NCI-H524 (cell line): ENCODE measurements around the gene CHTOP.
"Not testable (repeated sequence)": the region's sequence is repeated elsewhere in the genome, so short reads cannot be mapped to it uniquely, and the experiment has no call there.

Source experiments
- DNase-seq, 2 experiments: peaks; one replicate each; lab custom pipeline; 2025; lab: John Stamatoyannopoulos, UW

The CHTOP gene

DNA sequence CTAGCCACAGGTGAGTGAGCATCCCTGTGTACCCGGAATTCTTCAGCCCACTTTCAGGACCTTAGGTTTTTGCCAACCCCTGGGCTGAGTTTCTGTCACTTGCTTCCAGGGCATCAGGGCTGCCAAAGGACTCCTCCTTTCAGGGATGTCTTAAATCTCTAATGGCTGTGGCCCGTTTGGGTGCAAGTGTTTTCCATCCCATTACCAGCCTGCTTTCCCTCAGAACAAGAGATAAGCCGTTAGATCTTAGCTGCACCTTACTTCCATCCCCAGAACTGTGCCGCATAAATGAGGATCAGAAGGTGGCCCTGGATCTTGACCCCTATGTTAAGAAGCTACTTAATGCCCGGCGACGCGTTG is 25.3 kb downstream of the CHTOP start:
- DNase-seq: no peak

DNA sequence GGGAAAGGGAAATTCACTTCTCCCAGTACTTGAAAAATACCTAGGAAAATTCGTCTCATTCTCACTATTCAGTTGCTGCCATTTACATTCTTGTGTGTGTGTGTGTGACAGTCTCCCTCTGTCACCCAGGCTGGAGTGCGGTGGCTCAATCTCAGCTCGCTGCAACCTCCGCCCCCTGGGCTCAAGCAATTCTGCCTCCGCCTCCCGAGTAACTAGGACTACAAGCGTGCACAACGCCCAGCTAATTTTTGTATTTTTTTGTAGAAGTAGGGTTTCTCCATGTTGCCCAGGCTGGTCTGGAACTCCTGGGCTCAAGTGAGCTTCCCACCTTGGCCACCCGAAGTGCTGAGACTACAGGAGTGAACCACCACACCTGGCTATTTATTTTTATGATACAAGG is 25.8 kb downstream of the CHTOP start:
- DNase-seq: no peak

DNA sequence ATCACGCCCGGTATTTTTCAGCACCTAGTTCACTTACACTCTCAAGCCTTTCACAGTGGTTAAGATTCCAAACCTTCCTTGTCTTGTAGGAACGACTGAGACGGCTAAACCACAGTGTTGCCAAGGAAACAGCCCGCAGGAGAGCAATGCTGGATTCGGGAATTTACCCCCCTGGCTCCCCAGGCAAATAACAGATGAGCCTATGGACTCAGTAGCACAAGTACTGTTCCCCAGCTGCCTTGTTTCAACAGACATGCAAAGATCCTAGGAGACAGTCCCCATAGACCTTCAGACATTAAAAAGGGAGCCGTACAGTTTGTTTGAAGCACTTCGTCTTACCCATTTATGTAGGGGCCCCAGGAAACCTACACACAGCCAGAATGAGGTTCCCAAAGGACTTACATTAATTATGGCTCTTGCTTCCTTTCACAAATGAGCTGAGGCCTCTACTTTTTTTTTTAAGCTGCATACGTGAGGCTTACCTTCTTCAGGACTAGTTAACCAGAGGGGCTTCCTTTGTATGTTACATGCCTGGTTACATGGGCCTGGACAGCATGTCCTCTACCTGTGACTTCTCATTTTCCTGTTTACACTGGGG is 27.3 kb downstream of the CHTOP start:
- peak in 1 of 2 experiments; percentile 12 for DNase-seq

DNA sequence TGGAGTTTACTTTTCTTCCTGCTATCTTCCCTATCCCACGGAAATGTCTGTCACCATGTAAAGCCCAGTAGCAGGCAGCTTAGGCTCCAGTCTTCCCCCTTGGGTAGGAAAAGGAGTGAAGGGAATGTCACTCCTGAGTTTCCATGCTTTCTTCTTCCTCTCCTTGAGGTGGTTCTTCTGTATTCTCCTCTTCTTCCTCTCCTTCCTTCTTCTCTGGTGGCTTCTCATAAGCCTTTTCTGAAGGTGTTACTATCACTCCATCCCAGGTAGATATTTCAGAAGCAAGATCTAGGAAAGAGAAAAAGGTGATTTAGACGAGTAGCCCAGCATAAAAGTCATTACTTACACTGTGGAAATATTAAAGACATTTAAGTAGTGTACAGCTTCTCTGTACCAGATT is 28.4 kb downstream of the CHTOP start:
- DNase-seq: no peak

DNA sequence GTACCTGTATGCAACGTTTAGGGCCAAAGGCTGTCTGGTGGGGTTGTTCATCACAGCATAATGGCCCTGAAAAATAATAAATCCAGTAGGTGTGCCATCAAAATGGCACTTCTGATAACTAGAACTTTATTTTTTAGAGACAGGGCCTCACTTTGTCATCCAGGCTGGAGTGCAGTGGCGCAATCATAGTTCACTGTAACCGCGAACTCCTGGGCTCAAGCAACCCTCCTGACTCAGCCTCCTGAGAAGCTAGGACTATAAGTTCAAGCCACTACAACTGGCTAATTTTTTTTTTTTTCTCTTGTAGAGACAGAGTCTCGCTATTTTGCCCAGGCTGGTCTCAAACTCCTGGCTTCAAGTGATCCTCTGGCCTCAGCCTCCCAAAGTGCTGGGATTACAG is 29.3 kb downstream of the CHTOP start:
- DNase-seq: no peak

DNA sequence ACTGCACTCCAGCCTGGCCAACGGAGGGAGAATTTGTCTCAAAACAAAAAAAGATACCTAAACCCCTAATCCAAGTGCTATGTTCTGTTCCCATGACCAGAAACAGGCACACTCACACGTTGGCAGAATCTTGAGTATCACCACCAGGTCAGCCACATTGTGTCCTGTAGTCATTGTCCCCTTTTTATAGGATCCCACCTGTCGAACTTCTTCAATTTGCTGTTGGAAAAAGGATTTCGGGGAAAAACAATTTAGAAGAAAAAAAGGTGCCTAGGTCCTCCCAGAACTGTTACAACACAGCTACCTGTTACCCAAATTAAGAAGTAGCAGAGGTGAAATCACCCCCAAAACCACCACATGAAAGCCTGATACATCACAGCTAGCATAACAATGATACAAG is 33.6 kb downstream of the CHTOP start:
- DNase-seq: no peak

DNA sequence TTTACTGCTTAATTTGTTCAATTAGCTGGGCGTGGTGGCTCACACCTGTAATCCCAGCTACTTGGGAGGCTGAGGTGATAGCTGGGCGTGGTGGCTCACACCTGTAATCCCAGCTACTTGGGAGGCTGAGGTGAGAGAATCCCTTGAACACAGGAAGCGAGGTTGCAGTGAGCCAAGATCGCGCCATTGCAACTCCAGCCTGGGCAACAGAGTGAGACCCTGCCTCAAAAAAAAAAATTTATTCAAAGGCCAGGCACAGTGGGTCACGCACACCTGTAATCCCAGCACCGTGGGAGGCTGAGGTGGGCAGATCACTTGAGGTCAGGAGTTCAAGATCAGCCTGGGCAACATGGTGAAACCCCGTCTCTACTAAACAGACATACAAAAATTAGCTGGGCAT is 34.8 kb downstream of the CHTOP start:
- DNase-seq: not testable (repeated sequence)

DNA sequence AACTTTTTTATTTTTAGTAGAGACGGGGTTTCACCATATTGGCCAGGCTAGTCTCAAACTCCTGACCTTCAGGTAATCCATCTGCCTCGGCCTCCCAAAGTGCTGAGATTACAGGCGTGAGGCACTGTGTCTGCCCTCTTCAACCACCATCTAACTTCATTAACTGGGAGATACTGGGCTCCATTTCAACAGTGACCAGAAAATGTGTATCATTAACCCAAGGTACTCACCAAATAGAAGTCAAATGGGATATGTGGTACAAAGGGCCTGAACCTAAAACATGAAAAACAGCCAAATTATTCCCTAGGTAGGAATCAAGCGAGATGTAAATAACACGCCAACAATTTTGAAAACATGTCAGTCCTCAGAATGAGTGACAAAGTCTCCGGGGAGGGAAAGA is 35.7 kb downstream of the CHTOP start:
- no peak for DNase-seq

DNA sequence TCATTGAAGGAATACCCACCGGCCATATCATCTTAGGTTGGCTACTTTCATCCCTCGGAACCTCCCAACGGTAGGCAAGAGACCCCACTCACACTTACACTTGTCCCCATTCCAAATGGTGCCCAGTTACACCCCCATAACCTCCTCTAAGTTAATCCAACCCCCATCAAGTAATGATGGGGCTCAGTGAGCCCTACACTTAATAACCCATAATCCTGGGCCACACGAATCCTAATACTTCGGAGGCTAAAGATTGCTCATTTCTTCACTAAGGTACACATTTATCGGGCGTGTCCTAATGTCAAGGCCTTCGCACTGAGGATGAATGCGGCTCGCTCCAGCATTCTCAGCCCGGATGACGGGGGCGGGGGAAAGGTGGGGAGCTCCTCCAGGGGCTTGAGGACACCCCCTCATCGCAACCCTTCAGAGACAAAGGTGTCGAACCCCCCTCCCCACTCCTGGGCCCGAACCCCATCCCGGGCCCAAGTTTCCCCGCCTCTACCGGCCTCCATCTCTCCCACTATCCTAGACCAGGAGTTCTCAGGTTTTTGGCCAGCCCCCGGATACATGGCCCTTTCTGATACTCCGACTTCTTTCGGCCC is 36.5 kb downstream of the CHTOP start:
- no peak for DNase-seq

DNA sequence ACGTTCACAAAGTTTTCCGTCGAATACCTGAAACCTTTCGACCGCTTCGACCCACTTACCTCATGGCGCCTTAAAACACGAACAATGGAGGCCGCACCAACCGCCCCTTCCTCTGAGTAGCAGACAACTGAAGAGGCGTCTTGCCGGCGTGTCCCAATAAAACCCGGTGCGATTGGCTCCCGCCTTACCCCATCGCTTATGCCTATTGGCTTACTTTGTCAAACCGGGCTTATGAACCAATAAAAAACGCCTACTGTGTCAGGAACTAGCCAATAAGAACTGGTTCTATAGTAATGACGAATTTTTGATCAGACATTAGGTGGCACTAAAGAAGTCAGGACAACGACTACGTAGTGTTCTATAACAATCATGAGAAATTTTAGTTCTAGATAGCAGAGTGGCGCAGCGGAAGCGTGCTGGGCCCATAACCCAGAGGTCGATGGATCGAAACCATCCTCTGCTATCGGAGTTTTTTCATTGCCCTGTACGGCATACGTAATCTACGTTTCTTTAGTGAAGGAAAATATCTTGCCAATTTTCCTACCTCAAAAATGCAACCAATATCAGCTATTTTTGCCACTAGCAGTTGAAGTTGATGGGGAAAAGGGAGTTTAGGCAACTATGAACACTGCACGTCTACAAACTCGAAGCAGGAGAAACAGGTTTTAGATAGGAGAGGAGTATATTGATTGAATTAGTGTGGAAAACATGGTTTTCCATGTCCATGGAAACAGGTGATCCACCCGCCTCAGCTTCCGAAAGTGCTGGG is 37.2 kb downstream of the CHTOP start, which contains the start of gene ILF2:
TSS of gene ILF2 (minus strand) at position 135 of the 769 bp plus-strand sequence. CDS start at position 64, 71 bp downstream.
- peak; percentile 96 to 99 for DNase-seq

DNA sequence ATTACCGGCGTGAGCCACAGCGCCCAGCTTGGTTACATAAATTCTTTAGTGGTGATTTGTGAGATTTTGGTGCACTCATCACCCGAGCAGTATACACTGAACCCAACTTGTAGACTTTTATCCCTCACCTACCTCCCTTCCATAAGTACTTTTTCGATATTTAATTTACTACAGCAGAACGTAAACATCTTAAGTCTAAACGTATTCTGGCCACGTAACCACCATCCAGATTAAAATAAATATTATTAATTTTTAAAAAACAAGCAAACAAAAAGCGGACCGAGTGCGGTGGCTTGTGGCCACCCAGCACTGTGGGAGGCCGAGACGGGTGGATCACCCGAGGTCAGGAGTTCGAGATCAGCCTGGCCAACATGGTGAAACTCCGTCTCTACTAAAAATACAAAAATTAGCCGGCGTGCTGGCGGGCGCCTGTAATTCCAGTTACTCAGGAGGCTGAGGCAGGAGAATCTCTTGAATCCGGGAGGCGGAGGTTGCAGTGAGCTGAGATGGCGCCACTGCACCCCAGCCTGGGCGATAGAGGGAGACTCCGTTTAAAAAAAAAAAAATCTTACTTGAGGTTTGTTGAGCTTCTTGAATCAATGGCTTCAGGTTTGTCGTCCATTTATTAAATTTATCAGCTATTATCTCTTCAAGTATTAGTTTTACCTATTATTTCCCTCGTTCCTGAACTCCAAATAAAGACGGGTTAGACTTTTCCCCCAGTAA is 37.9 kb downstream of the CHTOP start:
- DNase-seq: peak in 1 of 2 experiments; percentile 39

DNA sequence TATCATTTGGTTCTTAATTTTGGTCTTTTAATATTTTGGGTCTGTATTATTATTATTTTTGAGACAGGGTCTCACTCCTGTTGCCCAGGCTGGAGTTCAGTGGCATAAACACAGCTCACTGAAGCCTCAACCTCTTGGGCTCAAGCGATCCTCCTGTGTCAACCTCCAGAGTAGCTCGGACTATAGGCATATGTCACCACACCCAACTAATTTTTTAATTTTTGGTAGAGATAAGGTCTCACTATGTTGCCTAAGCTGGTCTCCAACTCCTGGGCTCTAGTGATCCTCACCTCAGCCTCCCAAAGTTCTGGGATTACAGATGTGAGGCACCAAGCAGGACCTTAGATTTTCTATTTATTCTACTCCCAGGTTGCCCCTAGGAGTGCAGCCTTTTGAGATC is 39.6 kb downstream of the CHTOP start:
- DNase-seq: no peak

DNA sequence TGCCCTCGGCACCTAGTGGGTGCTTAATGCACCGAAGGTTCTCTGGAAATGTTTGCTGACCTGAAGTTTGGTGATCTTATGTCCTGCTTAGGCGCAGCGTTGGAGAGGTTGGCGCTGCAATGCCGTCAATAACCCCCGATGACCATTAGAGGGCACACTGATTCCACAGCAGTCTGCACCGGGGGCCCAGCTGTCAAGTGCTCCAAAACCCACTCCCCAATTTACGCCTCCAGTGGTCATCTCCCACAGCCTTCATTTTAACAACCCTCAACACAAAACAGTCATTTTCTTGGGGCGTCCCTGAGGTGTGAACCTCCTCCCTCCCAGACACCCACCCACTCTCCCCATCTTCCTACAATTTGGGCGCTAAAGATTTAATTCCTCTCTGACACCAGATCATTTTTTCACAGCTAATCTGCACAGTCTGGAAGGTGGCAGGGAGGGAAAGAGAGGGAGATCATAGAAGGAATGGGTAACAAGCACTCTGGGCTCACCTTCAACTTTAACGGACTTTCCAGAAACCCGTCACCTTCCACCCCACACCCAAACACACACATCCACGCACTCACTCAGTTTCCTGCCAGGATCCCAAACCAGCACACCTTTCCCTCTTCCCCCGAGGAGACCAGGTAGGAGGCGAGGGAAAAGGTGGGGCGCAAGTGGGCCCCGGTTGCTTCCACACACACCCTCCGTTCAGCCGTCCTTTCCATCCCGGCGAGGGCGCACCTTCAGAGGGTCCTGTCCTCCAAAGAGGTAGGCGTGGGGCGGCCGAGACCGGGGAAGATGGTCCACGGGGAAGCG is 44.1 kb downstream of the CHTOP start:
- peak in 1 of 2 experiments; percentile 46 for DNase-seq

DNA sequence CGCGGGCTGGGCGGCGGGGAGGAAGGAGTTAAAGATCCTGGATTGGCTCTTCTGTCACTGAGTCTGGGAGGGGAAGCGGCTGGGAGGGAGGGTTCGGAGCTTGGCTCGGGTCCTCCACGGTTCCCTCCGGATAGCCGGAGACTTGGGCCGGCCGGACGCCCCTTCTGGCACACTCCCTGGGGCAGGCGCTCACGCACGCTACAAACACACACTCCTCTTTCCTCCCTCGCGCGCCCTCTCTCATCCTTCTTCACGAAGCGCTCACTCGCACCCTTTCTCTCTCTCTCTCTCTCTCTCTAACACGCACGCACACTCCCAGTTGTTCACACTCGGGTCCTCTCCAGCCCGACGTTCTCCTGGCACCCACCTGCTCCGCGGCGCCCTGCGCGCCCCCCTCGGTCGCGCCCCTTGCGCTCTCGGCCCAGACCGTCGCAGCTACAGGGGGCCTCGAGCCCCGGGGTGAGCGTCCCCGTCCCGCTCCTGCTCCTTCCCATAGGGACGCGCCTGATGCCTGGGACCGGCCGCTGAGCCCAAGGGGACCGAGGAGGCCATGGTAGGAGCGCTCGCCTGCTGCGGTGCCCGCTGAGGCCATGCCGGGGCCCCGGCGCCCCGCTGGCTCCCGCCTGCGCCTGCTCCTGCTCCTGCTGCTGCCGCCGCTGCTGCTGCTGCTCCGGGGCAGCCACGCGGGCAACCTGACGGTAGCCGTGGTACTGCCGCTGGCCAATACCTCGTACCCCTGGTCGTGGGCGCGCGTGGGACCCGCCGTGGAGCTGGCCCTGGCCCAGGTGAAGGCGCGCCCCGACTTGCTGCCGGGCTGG is 44.9 kb downstream of the CHTOP start, which contains the start of gene NPR1:
TSS of gene NPR1 (plus strand) at position 170 of the 818 bp plus-strand sequence. CDS start at position 591, 421 bp downstream.
- DNase-seq: peak; percentile 13 to 21

DNA sequence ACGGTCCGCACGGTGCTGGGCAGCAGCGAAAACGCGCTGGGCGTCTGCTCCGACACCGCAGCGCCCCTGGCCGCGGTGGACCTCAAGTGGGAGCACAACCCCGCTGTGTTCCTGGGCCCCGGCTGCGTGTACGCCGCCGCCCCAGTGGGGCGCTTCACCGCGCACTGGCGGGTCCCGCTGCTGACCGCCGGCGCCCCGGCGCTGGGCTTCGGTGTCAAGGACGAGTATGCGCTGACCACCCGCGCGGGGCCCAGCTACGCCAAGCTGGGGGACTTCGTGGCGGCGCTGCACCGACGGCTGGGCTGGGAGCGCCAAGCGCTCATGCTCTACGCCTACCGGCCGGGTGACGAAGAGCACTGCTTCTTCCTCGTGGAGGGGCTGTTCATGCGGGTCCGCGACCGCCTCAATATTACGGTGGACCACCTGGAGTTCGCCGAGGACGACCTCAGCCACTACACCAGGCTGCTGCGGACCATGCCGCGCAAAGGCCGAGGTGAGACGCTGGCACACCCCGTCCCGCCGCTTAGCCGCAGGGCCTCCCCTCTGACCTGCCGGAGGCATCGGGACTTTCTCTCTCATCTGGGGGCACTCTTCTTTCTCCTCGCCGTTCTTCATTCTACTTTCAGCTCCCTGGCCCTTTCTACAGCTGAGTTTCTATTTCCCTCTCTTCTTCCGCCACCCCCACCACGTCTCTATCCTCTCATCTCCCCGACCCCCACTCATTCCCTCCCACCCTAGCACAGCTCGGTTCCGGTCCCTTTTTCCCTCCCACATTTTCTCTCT is 45.7 kb downstream of the CHTOP start:
- DNase-seq: peak in 1 of 2 experiments; percentile 21

DNA sequence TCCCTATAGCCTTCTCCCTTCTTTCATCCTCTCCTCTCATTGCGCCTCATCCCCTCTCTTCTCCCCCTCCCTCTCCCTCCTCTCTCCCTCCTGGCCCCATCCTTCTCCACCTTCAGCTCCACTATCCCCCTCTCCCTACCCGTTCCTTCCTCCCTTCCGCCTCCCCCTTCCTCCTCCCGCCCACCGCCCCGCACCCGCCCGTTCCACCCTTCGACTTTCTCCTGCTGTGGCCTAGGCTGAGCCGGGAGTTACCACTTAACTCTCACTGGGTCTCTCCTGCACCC is 46.2 kb downstream of the CHTOP start:
- no peak for DNase-seq

DNA sequence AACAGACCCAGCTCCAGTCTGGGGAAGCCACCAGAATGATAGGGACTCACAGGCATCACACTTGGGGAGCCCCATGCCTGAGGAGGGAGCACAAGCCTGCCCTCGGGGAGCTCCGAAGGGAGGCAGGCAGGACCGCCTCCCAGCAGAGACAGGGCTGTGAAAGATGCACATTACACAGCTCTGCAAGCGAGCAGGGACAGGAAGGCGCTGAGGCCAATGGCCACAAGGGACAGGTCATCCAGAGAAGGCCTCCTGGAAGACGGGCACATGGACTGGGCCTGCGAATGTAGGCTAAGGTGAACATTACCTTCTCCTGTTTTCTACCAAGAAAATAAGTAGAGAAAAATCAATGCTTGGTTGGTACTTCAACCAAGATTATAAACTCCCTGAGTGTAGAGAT is 48.9 kb downstream of the CHTOP start:
- DNase-seq: no peak

DNA sequence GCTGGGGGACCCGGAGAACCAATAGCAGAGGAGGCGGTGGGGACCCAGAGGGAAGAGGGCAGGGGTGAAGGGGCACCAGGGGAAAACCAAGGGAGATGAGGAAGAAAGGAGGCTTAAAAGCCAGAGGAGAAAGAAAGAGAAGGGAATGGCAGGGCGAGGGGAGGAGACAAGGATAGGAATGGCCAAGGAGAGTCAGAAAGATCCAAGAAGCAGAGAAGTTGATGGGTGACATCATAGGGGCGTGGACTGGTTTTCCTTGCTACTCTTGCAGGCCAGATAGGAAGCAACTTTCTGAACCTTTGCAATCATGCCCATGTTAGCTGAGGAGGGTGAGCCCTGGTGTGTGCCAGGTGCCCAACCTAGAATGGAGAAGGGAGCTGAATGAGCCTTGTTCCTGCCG is 50.0 kb downstream of the CHTOP start:
- no peak for DNase-seq

DNA sequence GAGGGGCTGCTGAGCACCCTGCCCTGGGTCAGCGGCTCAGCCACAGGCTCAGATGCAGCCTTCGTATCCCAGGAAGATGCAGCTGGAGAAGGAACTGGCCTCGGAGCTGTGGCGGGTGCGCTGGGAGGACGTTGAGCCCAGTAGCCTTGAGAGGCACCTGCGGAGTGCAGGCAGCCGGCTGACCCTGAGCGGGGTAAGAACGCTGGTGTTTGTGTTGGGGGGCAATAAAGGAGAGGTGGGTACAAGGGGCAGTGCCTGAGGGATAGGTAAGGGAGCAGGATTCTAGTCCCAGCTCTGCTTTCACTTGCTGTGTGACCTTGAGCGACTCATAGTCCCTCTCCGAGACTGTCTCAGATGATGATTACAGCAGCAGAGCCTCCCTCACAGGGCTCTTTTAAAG is 51.0 kb downstream of the CHTOP start:
- DNase-seq: no peak
